K562 (cell line): Measurements from ENCODE around the gene CDH6. TPM values are rescaled to one million over a fixed set of nuclear protein-coding genes. Genes with fewer than 3 reads are reported as not detected.

Experiments used
- ATAC-seq: fragments of 200-7000 bp; cut with Tn5 transposase; 3 replicates; pipeline ENCODE4 v1.9.1; 2020; ENCODE audit warnings: moderate library complexity
- BruUV-seq: library from RNA; stranded (reverse); fragments of 400-500 nt; replicated peaks from 2 replicates; lab custom pipeline; 2021; lab: Mats Ljungman, UMichigan
- CTCF ChIA-PET: fragments of 300-600 bp; formaldehyde crosslinking; extraction: SDS; loops from one replicate; lab custom pipeline; 2021; ENCODE audit warnings: low intra/inter-chr PET ratio; lab: Yijun Ruan, JAX
- POLR2A ChIA-PET: fragments of 300-600, 350-650 bp; sonication (Branson Sonifier 250); formaldehyde crosslinking; extraction: SDS; loops from one replicate; lab custom pipeline; 2021; ENCODE audit warnings: antibody characterized with exemption, inconsistent platforms; lab: Yijun Ruan, JAX
- DNase-seq, 4 experiments: peaks; one replicate each; pipeline versions ENCODE4 v3.0.0 to v3.0.0-alpha.2; 2011 to 2018; ENCODE audit warnings: low spot score in 3 of 4, mixed read lengths in 3 of 4; ENCODE audit errors: extremely low read depth in 1 of 4
- FAIRE-seq: peaks from 2 replicates; lab custom pipeline; 2011; peaks lifted over from hg19 to GRCh38; lab: Jason Lieb, UNC
- H2AFZ ChIP-seq: 2 replicates; pipeline ENCODE4 v1.6.0; 2011; ENCODE audit warnings: low read depth, low read length, control low read depth, inconsistent platforms
- H3K27ac ChIP-seq: fragments of 200-600 bp; 3 replicates; pipeline ENCODE4 v1.8.0; 2011; ENCODE audit warnings: low read depth, mild to moderate bottlenecking, control low read depth, inconsistent platforms, low read length, moderate library complexity, mixed read lengths; ENCODE audit errors: extremely low read depth
- H3K27me3 ChIP-seq, 2 experiments: fragments of 300-600 bp in 1 of 2; 2 replicates in 1 of 2; 3 replicates in 1 of 2; pipeline versions ENCODE4 v1.6.0 to v1.8.0; 2011; ENCODE audit warnings: inconsistent platforms in 2 of 2, low read length in 2 of 2, mild to moderate bottlenecking in 1 of 2, mixed read lengths in 1 of 2, moderate library complexity in 1 of 2; ENCODE audit not compliant: control insufficient read depth in 2 of 2, insufficient read depth in 2 of 2
- H3K36me3 ChIP-seq: fragments of 300-600 bp; 3 replicates; pipeline ENCODE4 v1.8.0; 2011; ENCODE audit warnings: mild to moderate bottlenecking, low read length, inconsistent platforms; ENCODE audit not compliant: control insufficient read depth, insufficient read depth
- H3K4me1 ChIP-seq, 2 experiments: fragments of 200-600 bp in 1 of 2; replicated peaks in 1 of 2; 2 replicates in 1 of 2; 3 replicates in 1 of 2; pipeline versions ENCODE4 v1.5.1 to v1.8.0; 2011; ENCODE audit warnings: inconsistent platforms in 2 of 2, low read length in 2 of 2, mild to moderate bottlenecking in 1 of 2, mixed read lengths in 1 of 2, moderate library complexity in 1 of 2; ENCODE audit not compliant: control insufficient read depth in 2 of 2, insufficient read depth in 2 of 2
- H3K4me2 ChIP-seq: 2 replicates; pipeline ENCODE4 v1.6.1; 2011; ENCODE audit warnings: low read length, control low read depth, inconsistent platforms, mixed read lengths; ENCODE audit not compliant: insufficient read depth
- H3K4me3 ChIP-seq: fragments of 200-600 bp; sonication (generic), shearing (Covaris generic); 2 replicates; pipeline ENCODE4 v1.5.1; 2016; ENCODE audit warnings: control low read depth, inconsistent platforms
- H3K79me2 ChIP-seq: fragments of 200-600 bp; 3 replicates; pipeline ENCODE4 v1.8.0; 2011; ENCODE audit warnings: low read length, inconsistent platforms; ENCODE audit not compliant: control insufficient read depth, insufficient read depth
- H3K9ac ChIP-seq, 2 experiments: 2 replicates each; pipeline versions ENCODE4 v1.6.0 to v1.6.1; 2011; ENCODE audit warnings: low read depth in 2 of 2, low read length in 2 of 2, control low read depth in 1 of 2, inconsistent platforms in 1 of 2, mild to moderate bottlenecking in 1 of 2, mixed read lengths in 1 of 2; ENCODE audit not compliant: insufficient read depth in 1 of 2
- H3K9me1 ChIP-seq: one replicate; pipeline ENCODE4 v1.6.0; 2011; ENCODE audit warnings: inconsistent platforms, mild to moderate bottlenecking, low read length, moderate library complexity; ENCODE audit not compliant: control insufficient read depth, insufficient read depth
- H3K9me3 ChIP-seq: replicated peaks from 2 replicates; pipeline ENCODE4 v1.5.1; 2011; ENCODE audit warnings: low read depth, low read length, inconsistent platforms; ENCODE audit not compliant: control insufficient read depth, insufficient read depth
- H4K20me1 ChIP-seq: replicated peaks from 2 replicates; pipeline ENCODE4 v1.6.1; 2011; ENCODE audit warnings: low read length, inconsistent platforms, mixed read lengths; ENCODE audit not compliant: control insufficient read depth, insufficient read depth
- BRF1 ChIP-seq: IDR thresholded peaks from 3 replicates; pipeline ENCODE4 v1.6.1; 2011; ENCODE audit warnings: borderline replicate concordance, mild to moderate bottlenecking; ENCODE audit not compliant: insufficient read length; ENCODE audit errors: extremely low read depth
- GTF2F1 ChIP-seq: IDR thresholded peaks from 2 replicates; pipeline ENCODE4 v1.6.1; 2011; ENCODE audit warnings: low read depth, low read length, improper control_type of control experiment
- SETDB1 ChIP-seq: IDR thresholded peaks from one replicate; pipeline ENCODE4 v1.6.1; 2012; ENCODE audit warnings: low read length, control low read depth, inconsistent platforms
- SMARCA5 ChIP-seq: fragments of 450-650 bp; IDR thresholded peaks from 2 replicates; pipeline ENCODE4 v1.6.1; 2016
- TFAM ChIP-seq: fragments of 250-450 bp; sonication (Bioruptor Pico); conservative IDR thresholded peaks from 2 replicates; pipeline ENCODE4 v1.5.0; 2021; ENCODE audit warnings: mild to moderate bottlenecking, moderate library complexity
- ZNF121 ChIP-seq: sonication (generic); formaldehyde crosslinking; conservative IDR thresholded peaks from 2 replicates; pipeline ENCODE4 v1.8.0; 2022; ENCODE audit warnings: missing genetic modification reagents
- WGBS: fragments of 100-300 bp; shearing (Covaris generic); methylation state at CpG from one replicate; pipeline ENCODE4 v1.1.6; 2016; ENCODE audit warnings: low coverage, mixed read lengths; ENCODE audit not compliant: insufficient coverage; ENCODE audit errors: missing lambda C conversion rate; 5-methylcytosine and 5-hydroxymethylcytosine counted together
- in situ Hi-C: fragments of 300-500 bp; cut with MboI; formaldehyde crosslinking; loops from 4 replicates; pipeline ENCODE4 v1.15.0; 2018; ENCODE audit warnings: inconsistent platforms, mixed read lengths
- intact Hi-C: fragments of 100-400 bp; cut with micrococcal nuclease; formaldehyde crosslinking; loops from 2 replicates; pipeline ENCODE4 v1.14.2; 2022
- polyA plus RNA-seq, 8 experiments: library from polyadenylated mRNA; depleted of rRNA in 4 of 8; stranded (reverse) in 5 of 8; unstranded in 3 of 8; fragments of >200 nt; fragmentation: Nextera tagmentation in 2 of 8; fragmentation: Illumina TruSeq in 1 of 8; extraction: Ambion mirVana in 2 of 8; extraction: Trizol in 1 of 8; gene quantifications; 2 replicates each; pipeline versions ENCODE4 v1.2.1 to v1.2.3, GENCODE V29; 2011 to 2014; ENCODE audit warnings: inconsistent platforms in 1 of 8, missing spikeins in 1 of 8
- total RNA-seq, 7 experiments: library from RNA; depleted of rRNA in 6 of 7; stranded (reverse); fragments of >200 nt in 6 of 7; fragmentation: Illumina TruSeq in 2 of 7; extraction: Trizol in 2 of 7; gene quantifications; 2 replicates each; pipeline versions ENCODE4 v1.2.1 to v1.2.3, GENCODE V29; 2011 to 2021; ENCODE audit warnings: low replicate concordance in 1 of 7
- TF ChIP-seq, protein P1 (sequence below), 3 experiments: IDR thresholded peaks in 2 of 3; conservative IDR thresholded peaks in 1 of 3; 2 replicates each; pipeline ENCODE4 v1.5.1; 2011 to 2012; ENCODE audit warnings: low read length in 3 of 3, mild to moderate bottlenecking in 3 of 3, control low read depth in 2 of 3, improper control_type of control experiment in 1 of 3, inconsistent platforms in 1 of 3, low read depth in 1 of 3, mixed read lengths in 1 of 3, moderate library complexity in 1 of 3; ENCODE audit not compliant: insufficient read depth in 2 of 3

CDH6 gene
- total and polyA plus RNA-seq, 9 of the 15 experiments (the other 6 are each of a cell fraction or from before 2014, with no cell fraction given): not detected

DNA sequence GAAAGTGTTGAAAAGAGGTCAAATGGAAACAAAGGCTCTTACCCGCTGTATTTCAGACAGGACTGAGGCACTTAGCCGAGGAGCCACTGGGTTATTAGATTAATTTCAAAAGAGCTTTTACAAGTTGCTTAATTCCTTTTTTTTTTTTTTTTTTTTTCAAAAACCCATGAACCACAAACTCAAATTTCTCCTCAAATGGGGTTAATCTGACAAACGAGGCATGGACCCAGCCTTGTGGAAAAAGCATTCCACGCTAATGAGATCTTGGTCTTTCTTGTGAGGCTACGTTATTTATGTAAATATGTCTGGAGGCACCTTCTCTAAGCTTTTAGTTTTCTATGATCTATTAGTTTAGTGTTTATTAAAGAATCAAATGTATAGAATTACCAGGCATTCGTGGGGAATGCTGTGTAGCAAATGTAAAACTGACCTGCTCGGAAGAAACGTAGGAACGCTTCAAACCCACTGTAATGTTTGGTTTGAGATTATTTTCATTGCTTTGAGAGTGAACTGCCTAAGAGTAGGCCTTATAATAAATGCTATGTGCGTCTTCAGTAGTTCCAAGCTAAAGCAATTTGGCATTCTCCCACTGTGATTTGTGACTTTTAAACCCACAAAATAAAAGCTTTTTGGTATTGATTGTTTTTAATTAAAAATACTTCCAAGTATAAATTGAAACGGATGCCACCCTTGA, 134.7 kb downstream of the CDH6 start:
- H3K4me1 ChIP-seq: no peaks in the 10 kb centered on the region
- DNase-seq (no peak), ATAC-seq (no peak), FAIRE-seq (no peak)
- no peak overlapping the region for H3K4me2 ChIP-seq
- intact Hi-C loops (no loop called here), in situ Hi-C loops (no loop called here)
- H3K27me3 ChIP-seq: peaks cover 7% of the 10 kb centered on the region in 2 experiments; a peak in 4 of 5 replicates
- H3K4me3 ChIP-seq: no peak overlapping the region
- TF ChIP-seq TFAM (CRISPR knock-in tag) (no peak), BRF1 (no peak), GTF2F1 (no peak), SMARCA5 (no peak), SETDB1 (no peak)
- no peaks in the 10 kb centered on the region for H3K36me3 ChIP-seq
- H3K9ac ChIP-seq: no peak overlapping the region
- BruUV-seq: no TSS peak
- peak overlapping the region; percentile 49 for H2AFZ ChIP-seq
- no peaks in the 10 kb centered on the region for H3K9me3 ChIP-seq
- no peak overlapping the region for H3K27ac ChIP-seq
- no peaks in the 10 kb centered on the region for H3K9me1 ChIP-seq
- WGBS: 8% methylated on average over 11 of the region's 11 CpGs
- POLR2A ChIA-PET: interaction anchor here (1.0 to 1.6 kb wide), 2 partner anchors 8 to 14 kb away, joined by 3 to 4 read pairs; no protein-coding TSS in a partner anchor
- H3K79me2 ChIP-seq: no peaks in the 10 kb centered on the region
- CTCF ChIA-PET: no interaction called here
- H4K20me1 ChIP-seq: no peaks in the 10 kb centered on the region

DNA sequence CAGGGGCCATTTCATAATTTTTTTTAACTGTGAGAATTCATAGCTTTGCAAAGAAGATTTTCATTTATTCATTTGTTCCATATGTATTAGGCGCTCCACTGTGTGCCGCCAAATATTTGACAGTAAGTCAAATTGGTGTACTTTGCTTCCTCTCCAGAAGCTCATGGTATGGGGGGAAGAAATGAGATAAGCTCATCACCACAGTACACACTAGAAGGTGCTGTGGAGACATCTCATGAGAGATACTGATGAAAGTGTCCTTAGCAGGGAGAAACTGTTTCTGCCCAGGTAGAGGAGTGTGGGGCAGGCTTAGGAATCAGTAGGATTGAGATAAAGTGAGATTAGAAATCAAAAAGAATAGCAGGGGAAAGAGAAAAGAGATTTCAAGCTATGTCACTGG, 136.2 kb downstream of the CDH6 start:
- DNase-seq: peak in 1 of 4 experiments; percentile 5
- peak; percentile 29 for FAIRE-seq
- no peaks in the 10 kb centered on the region for H3K9me1 ChIP-seq

More for the DNA sequence above, 136.2 kb downstream of the CDH6 start:
- ATAC-seq: peak; percentile 67
- H4K20me1 ChIP-seq: no peaks in the 10 kb centered on the region
- no peaks in the 10 kb centered on the region for H3K4me1 ChIP-seq
- no peaks in the 10 kb centered on the region for H3K79me2 ChIP-seq
- H2AFZ ChIP-seq: no peak overlapping the region
- peaks cover 0 to 3% of the 10 kb centered on the region in 2 experiments; a peak in 3 of 5 replicates for H3K27me3 ChIP-seq
- H3K4me2 ChIP-seq: no peak overlapping the region
- no peaks in the 10 kb centered on the region for H3K9me3 ChIP-seq
- TF ChIP-seq, protein P1, sequence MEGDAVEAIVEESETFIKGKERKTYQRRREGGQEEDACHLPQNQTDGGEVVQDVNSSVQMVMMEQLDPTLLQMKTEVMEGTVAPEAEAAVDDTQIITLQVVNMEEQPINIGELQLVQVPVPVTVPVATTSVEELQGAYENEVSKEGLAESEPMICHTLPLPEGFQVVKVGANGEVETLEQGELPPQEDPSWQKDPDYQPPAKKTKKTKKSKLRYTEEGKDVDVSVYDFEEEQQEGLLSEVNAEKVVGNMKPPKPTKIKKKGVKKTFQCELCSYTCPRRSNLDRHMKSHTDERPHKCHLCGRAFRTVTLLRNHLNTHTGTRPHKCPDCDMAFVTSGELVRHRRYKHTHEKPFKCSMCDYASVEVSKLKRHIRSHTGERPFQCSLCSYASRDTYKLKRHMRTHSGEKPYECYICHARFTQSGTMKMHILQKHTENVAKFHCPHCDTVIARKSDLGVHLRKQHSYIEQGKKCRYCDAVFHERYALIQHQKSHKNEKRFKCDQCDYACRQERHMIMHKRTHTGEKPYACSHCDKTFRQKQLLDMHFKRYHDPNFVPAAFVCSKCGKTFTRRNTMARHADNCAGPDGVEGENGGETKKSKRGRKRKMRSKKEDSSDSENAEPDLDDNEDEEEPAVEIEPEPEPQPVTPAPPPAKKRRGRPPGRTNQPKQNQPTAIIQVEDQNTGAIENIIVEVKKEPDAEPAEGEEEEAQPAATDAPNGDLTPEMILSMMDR (IDR thresholded peaks at IDR 0.05 in 2 of 3, conservative IDR thresholded peaks at IDR 0.05 in 1 of 3; ENCODE audit: insufficient read depth in 2 of 3, low read depth in 1 of 3, low read length in 3 of 3): 0 out of 6 replicates have a peak, but pooled peaks of 1 of the 3 experiments have one; percentile 13
- no peak for TF ChIP-seq ZNF121 (CRISPR knock-in tag)
- H3K9ac ChIP-seq: no peak overlapping the region
- intact Hi-C loops: no loop called here
- H3K27ac ChIP-seq: no peak overlapping the region
- BruUV-seq: no TSS peak
- H3K36me3 ChIP-seq: no peaks in the 10 kb centered on the region
- 3% methylated on average over 2 of the region's 2 CpGs for WGBS
- POLR2A ChIA-PET: interaction anchor here (0.6 kb wide), 1 partner anchor 1378 kb away, joined by 3 read pairs; no protein-coding TSS in a partner anchor
- in situ Hi-C loops: no loop called here
- no peak overlapping the region for H3K4me3 ChIP-seq
- CTCF ChIA-PET: no interaction called here
